Measurements from ENCODE around the gene MT1B. TPM values are rescaled to one million over a fixed set of nuclear protein-coding genes. Genes with fewer than 3 reads are reported as not detected.
A peak's percentile ranks its signal among the peaks of the same experiment; 100 is the strongest.

MT1B gene
- total and polyA plus RNA-seq, 2 of the 13 experiments (the other 11 are each of a cell fraction or from before 2014, with no cell fraction given), result 0.89 TPM; not detected in 1

DNA sequence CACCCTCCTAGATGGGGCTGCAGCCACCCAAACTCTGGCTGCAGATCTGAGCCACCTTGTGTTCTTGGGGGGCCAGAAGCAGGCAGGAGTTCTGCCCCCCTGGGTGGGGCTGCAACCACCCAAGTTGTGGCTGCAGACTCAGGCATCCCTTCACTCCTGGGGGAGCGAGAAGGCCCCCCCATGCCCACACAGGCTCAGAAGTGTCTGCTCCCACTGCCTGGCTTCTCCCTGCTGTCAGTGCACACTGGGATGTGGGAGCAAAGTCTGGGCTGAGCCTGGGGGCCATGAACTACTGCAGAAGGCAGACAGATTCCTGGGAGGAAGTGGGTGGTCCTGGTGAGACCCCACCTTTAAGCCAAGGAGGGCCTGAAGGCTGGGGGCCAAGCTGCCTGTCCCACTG is 43.6 kb downstream of the MT1B start:
- H3K4me3 ChIP-seq (replicated peaks in 1 of 3; ENCODE audit: insufficient read depth in 1 of 3, low read depth in 2 of 3, low read length in 3 of 3), result no peak overlapping the region
- no peak overlapping the region for H3K27ac ChIP-seq (ENCODE audit: extremely low read length, insufficient read depth, low read length)
- no TSS peak for BruUV-seq (replicated peaks)
- no peak for FAIRE-seq
- intact Hi-C loops (cut with micrococcal nuclease; ENCODE audit: unreplicated experiment), result loop anchor here (5.0 kb wide), 1 partner anchor 588 kb away; no protein-coding TSS in a partner anchor
- no peak overlapping the region for H3K4me2 ChIP-seq (ENCODE audit: low read depth, low read length)
- H3K9ac ChIP-seq (ENCODE audit: insufficient read depth, low read depth, low read length), result no peak overlapping the region
- H4K20me1 ChIP-seq (ENCODE audit: insufficient read depth, low read length), result no peaks in the 10 kb centered on the region
- H3K79me2 ChIP-seq (ENCODE audit: insufficient read depth, low read length), result no peaks in the 10 kb centered on the region
- WGBS (ENCODE audit: low lambda C conversion rate), result 13% methylated on average over 1 of the region's 1 CpG
- no peaks in the 10 kb centered on the region for H3K36me3 ChIP-seq (replicated peaks in 1 of 2; ENCODE audit: control insufficient read depth in 1 of 2, insufficient read depth in 2 of 2, low read length in 2 of 2)
- H2AFZ ChIP-seq (ENCODE audit: low read length), result no peak overlapping the region
- ChIA-PET CTCF (ENCODE audit: low intra/inter-chr PET ratio, low total read pairs) (no interaction called here), POLR2A (no interaction called here)
- H3K27me3 ChIP-seq (ENCODE audit: control insufficient read depth in 1 of 2, insufficient read depth in 2 of 2, low read length in 2 of 2), result 0 out of 5 replicates have a peak, but pooled peaks cover 0 to 6% of the 10 kb centered on the region in 2 experiments
- peaks cover 10% of the 10 kb centered on the region for H3K4me1 ChIP-seq (ENCODE audit: insufficient read depth, low read length)
- ATAC-seq, result peak; percentile 13; the same call in 1 of the 3 replicates
- no peak for DNase-seq (ENCODE audit: low spot score)
- in situ Hi-C loops (cut with HindIII; ENCODE audit: extremely low pct_ligation_motif_present, low pct_unique_long_range_greater_than_20kb), result no loop called here
- no peaks in the 10 kb centered on the region for H3K9me3 ChIP-seq (ENCODE audit: low read length)
- TF ChIP-seq, protein P1, sequence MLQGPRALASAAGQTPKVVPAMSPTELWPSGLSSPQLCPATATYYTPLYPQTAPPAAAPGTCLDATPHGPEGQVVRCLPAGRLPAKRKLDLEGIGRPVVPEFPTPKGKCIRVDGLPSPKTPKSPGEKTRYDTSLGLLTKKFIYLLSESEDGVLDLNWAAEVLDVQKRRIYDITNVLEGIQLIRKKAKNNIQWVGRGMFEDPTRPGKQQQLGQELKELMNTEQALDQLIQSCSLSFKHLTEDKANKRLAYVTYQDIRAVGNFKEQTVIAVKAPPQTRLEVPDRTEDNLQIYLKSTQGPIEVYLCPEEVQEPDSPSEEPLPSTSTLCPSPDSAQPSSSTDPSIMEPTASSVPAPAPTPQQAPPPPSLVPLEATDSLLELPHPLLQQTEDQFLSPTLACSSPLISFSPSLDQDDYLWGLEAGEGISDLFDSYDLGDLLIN (CRISPR knock-in tag; IDR thresholded peaks at IDR 0.05; ENCODE audit: borderline replicate concordance), result no peak
- TF ChIP-seq PHF20 (CRISPR knock-in tag; IDR thresholded peaks at IDR 0.05) (no peak), SYNCRIP (IDR thresholded peaks at IDR 0.05; ENCODE audit: insufficient read depth, low read depth, low read length) (no peak), YEATS4 (CRISPR knock-in tag; IDR thresholded peaks at IDR 0.05; ENCODE audit: borderline replicate concordance) (no peak), AHR (CRISPR knock-in tag; IDR thresholded peaks at IDR 0.05) (no peak), KAT2B (IDR thresholded peaks at IDR 0.05; ENCODE audit: borderline replicate concordance, low read depth, low read length) (no peak), NFYB (CRISPR knock-in tag; IDR thresholded peaks at IDR 0.05) (no peak), HOXD1 (CRISPR knock-in tag; IDR thresholded peaks at IDR 0.05) (no peak), ATM (IDR thresholded peaks at IDR 0.05; ENCODE audit: borderline replicate concordance) (no peak), HNRNPLL (IDR thresholded peaks at IDR 0.05; ENCODE audit: low read depth, low read length, poor library complexity, severe bottlenecking) (no peak), ZNF530 (CRISPR knock-in tag; IDR thresholded peaks at IDR 0.05; ENCODE audit: low read depth) (no peak), SOX13 (IDR thresholded peaks at IDR 0.05) (no peak), SOX13 (CRISPR knock-in tag; conservative IDR thresholded peaks at IDR 0.05 in 1 of 2, IDR thresholded peaks at IDR 0.05 in 1 of 2) (no peak)
- TF ChIP-seq, protein P2, sequence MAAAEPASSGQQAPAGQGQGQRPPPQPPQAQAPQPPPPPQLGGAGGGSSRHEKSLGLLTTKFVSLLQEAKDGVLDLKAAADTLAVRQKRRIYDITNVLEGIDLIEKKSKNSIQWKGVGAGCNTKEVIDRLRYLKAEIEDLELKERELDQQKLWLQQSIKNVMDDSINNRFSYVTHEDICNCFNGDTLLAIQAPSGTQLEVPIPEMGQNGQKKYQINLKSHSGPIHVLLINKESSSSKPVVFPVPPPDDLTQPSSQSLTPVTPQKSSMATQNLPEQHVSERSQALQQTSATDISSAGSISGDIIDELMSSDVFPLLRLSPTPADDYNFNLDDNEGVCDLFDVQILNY (CRISPR knock-in tag; conservative IDR thresholded peaks at IDR 0.05), result no peak
- TF ChIP-seq, protein P3, sequence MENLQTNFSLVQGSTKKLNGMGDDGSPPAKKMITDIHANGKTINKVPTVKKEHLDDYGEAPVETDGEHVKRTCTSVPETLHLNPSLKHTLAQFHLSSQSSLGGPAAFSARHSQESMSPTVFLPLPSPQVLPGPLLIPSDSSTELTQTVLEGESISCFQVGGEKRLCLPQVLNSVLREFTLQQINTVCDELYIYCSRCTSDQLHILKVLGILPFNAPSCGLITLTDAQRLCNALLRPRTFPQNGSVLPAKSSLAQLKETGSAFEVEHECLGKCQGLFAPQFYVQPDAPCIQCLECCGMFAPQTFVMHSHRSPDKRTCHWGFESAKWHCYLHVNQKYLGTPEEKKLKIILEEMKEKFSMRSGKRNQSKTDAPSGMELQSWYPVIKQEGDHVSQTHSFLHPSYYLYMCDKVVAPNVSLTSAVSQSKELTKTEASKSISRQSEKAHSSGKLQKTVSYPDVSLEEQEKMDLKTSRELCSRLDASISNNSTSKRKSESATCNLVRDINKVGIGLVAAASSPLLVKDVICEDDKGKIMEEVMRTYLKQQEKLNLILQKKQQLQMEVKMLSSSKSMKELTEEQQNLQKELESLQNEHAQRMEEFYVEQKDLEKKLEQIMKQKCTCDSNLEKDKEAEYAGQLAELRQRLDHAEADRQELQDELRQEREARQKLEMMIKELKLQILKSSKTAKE (CRISPR knock-in tag; IDR thresholded peaks at IDR 0.05; ENCODE audit: borderline replicate concordance), result no peak
- TF ChIP-seq, protein P4, sequence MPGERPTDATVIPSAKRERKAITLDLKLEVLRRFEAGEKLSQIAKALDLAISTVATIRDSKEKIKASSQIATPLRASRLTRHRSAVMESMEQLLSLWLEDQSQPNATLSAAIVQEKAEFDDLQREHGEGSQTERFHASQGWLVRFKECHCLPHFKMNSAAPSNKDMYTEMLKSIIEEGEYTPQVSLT (CRISPR knock-in tag; IDR thresholded peaks at IDR 0.05; ENCODE audit: borderline replicate concordance, low read depth), result no peak
- TF ChIP-seq, protein P5, sequence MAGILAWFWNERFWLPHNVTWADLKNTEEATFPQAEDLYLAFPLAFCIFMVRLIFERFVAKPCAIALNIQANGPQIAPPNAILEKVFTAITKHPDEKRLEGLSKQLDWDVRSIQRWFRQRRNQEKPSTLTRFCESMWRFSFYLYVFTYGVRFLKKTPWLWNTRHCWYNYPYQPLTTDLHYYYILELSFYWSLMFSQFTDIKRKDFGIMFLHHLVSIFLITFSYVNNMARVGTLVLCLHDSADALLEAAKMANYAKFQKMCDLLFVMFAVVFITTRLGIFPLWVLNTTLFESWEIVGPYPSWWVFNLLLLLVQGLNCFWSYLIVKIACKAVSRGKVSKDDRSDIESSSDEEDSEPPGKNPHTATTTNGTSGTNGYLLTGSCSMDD (CRISPR knock-in tag; IDR thresholded peaks at IDR 0.05), result no peak
